Activated CD4-positive, alpha-beta T cell treated with anti-CD3 and anti-CD28 coated beads, Interleukin-2, amount 10 ng/mL, durations not matched to agents 24 days and 14 days (primary cell): Measurements from ENCODE around the gene ERCC1. TPM values are rescaled to one million over a fixed set of nuclear protein-coding genes. Genes with fewer than 3 reads are reported as not detected.
"Not testable (repeated sequence)": the region's sequence is repeated elsewhere in the genome, so short reads cannot be mapped to it uniquely, and the experiment has no call there.

Experiments used
- DNase-seq: peaks from one replicate; pipeline ENCODE4 v3.0.0; 2022
- H3K27ac Mint-ChIP-seq: one replicate; pipeline ENCODE4 v1.8.0; 2022; ENCODE audit warnings: mild to moderate bottlenecking, mixed read lengths
- H3K27me3 Mint-ChIP-seq: one replicate; pipeline ENCODE4 v1.8.0; 2022; ENCODE audit warnings: mixed read lengths
- H3K36me3 Mint-ChIP-seq: one replicate; pipeline ENCODE4 v1.8.0; 2022; ENCODE audit warnings: low read depth, mild to moderate bottlenecking, mixed read lengths
- H3K4me1 Mint-ChIP-seq: one replicate; pipeline ENCODE4 v1.8.0; 2021; ENCODE audit warnings: mixed read lengths
- H3K4me3 Mint-ChIP-seq: one replicate; pipeline ENCODE4 v1.8.0; 2022; ENCODE audit warnings: mild to moderate bottlenecking, moderate library complexity, mixed read lengths
- H3K9me3 Mint-ChIP-seq: one replicate; pipeline ENCODE4 v1.8.0; 2021; ENCODE audit warnings: mixed read lengths
- intact Hi-C: fragments of 100-400 bp; cut with micrococcal nuclease; formaldehyde crosslinking; loops from one replicate; pipeline ENCODE4 v1.15.1; 2023
- total RNA-seq: library from RNA; stranded (reverse); gene quantifications from 2 replicates; pipeline ENCODE4 v1.2.3, GENCODE V29; 2022

Gene ERCC1
- total RNA-seq, 1 donor from 2014 or later: 123 TPM

DNA sequence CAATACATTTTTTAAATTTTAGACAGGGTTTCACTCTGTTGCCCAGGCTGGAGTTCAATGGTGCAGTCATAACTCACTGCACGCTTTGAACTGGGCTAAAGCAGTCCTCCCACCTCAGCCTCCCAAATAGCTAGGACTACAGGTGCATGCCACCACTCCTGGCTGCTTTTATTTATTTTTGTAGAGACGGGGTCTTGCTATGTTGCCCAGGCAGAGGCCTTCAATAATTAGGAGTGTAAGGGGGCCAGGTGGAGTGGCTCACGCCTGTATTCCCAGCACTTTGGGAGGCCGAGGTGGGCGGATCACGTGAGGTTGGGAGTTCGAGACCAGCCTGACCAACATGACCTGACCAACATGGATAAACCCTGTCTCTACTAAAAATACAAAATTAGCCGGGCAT lies 8.8 kb upstream of the ERCC1 start:
- H3K9me3 Mint-ChIP-seq, H3K4me1 Mint-ChIP-seq, H3K4me3 Mint-ChIP-seq, intact Hi-C loops, H3K36me3 Mint-ChIP-seq, DNase-seq, H3K27ac Mint-ChIP-seq: not testable (repeated sequence)
- H3K27me3 Mint-ChIP-seq: peaks cover 18% of the 10 kb centered on the region

DNA sequence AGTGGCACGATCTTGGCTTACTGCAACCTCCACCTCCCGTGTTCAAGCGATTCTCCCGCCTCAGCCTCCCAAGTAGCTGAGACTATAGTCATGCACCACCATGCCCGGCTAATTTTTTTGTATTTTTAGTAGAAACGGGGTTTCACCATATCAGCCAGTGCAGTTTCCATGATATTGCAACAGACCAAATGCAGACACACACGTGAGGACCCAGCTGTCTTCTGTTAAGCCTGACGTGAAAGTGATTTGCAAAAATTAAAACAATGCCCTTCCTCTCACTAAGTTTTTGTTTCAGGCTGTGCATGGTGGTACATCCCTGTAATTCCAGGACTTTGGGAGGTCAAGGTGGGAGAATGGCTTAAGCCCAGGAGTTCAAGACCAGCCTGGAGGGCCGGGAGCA lies 7.3 kb upstream of the ERCC1 start:
- DNase-seq, H3K9me3 Mint-ChIP-seq, H3K4me3 Mint-ChIP-seq, H3K27ac Mint-ChIP-seq, H3K4me1 Mint-ChIP-seq, intact Hi-C loops, H3K36me3 Mint-ChIP-seq: not testable (repeated sequence)
- peaks cover 19% of the 10 kb centered on the region for H3K27me3 Mint-ChIP-seq

DNA sequence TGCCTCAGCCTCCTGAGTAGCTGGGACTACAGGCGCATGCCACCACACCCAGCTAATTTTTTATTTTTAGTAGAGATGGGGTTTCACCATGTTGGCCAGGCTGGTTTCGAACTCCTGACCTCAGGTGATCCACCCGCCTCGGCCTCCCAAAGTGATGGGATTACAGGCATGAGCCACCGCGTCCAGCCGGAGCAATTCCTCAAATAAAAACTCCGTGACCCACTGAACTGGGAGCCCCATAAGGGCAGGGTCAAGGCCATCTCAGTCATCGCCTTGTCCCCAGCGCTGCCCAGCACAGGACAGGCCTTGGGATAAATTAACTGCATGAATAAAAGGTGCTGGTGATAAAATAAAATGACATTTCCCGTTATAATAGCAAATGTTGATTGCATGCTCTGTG lies 6.2 kb upstream of the ERCC1 start:
- Mint-ChIP-seq H3K4me1 (peaks cover 13% of the 10 kb centered on the region), H3K27me3 (peaks cover 19% of the 10 kb centered on the region)
- H3K9me3 Mint-ChIP-seq, intact Hi-C loops, H3K27ac Mint-ChIP-seq, DNase-seq, H3K4me3 Mint-ChIP-seq, H3K36me3 Mint-ChIP-seq: not testable (repeated sequence)

DNA sequence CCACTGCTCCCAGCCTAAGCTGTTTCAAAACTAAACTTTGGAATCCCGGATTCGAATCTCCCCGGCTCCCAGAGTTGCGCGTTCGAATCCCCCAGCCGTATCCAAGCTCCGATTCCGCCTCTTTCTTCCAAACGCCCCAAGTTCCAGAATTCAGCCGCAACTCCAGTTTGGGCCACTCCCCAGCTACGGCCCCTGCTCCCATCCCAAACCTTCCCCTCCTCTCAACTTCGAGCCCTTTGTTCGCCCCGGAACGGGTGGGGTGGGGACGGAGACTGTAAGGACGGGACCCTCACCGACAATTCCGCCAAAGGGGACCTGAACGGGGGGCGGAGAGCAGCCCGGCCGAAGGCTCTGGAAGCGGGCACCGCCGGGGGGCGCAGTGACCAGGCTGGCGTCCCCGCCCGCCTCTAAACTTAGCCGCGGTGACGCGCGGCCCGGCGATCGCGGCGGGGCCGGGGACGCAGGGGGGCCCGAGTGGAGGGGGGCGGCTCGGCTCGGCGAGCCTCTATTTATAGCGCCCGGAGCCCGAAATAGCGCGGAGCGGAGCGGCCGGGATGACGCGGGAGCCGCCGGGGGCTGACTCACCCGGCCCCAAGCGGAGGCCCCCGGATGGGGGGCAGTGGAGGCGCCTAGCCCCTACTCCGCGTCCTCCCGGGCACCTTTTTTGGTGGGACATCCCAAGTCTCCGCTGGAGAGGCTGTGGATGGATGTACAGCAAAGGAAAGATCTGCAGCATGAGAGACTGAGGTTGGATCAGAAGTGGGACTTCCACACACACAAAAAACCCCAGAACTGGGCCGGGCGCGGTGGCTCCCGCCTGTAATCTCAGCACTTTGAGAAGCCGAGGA lies 4.9 kb upstream of the ERCC1 start:
- H3K36me3 Mint-ChIP-seq: peaks cover 1% of the 10 kb centered on the region
- peak overlapping the region; percentile 81 for H3K4me3 Mint-ChIP-seq
- peaks cover 22% of the 10 kb centered on the region for H3K4me1 Mint-ChIP-seq
- no peak overlapping the region for H3K27ac Mint-ChIP-seq
- intact Hi-C loops: no loop called here
- H3K9me3 Mint-ChIP-seq: no peaks in the 10 kb centered on the region
- H3K27me3 Mint-ChIP-seq: peaks cover 19% of the 10 kb centered on the region
- DNase-seq: peak; percentile 69

DNA sequence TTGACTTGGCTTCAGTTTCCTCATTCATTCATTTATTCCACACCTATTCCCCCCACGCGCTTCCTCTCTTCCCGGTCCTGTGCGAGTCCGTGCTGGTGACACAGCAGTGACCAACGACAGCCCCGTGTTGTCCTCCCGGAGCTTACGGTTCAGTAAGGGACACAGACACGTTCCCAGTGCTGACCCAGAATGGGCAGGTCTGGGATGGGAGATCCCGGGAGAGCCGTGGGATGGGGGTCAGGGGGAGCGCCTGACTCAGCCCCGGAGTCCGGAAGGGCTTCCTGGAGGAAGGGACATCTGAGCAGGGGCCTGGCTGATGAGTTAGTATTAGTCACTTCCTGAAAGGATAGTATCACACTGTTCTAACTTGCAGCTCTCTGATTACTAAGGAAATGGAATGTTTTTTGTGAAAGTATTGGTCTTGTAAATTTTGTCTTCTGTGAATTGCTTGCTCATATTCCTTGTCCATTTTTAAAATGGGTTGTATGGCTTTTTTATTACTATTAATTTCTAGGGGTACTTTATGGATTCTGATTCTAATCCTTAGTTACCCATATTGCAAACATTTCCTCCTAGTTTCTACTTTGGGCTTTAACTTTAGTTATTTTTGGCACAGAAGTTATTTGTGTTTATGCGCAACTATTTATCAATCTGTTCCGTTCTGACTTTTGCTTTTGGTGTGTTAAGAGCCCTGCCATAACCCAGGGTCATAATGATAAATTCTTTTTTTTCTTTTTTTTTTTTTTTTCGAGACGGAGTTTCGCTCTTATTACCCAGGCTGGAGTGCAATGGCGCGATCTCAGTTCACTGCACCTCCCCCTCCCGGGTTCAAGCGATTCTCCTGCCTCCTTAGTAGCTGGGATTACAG lies 708 bp upstream of the ERCC1 start:
- intact Hi-C loops: loop anchor here (5.0 kb wide), 1 partner anchor 218 kb away; no protein-coding TSS in a partner anchor
- DNase-seq: peak; percentile 77
- Mint-ChIP-seq H3K36me3 (peaks cover 23% of the 10 kb centered on the region), H3K27me3 (peaks cover 12% of the 10 kb centered on the region), H3K27ac (peak overlapping the region; percentile 98), H3K4me3 (peak overlapping the region; percentile 100), H3K9me3 (no peaks in the 10 kb centered on the region), H3K4me1 (peaks cover 50% of the 10 kb centered on the region)

DNA sequence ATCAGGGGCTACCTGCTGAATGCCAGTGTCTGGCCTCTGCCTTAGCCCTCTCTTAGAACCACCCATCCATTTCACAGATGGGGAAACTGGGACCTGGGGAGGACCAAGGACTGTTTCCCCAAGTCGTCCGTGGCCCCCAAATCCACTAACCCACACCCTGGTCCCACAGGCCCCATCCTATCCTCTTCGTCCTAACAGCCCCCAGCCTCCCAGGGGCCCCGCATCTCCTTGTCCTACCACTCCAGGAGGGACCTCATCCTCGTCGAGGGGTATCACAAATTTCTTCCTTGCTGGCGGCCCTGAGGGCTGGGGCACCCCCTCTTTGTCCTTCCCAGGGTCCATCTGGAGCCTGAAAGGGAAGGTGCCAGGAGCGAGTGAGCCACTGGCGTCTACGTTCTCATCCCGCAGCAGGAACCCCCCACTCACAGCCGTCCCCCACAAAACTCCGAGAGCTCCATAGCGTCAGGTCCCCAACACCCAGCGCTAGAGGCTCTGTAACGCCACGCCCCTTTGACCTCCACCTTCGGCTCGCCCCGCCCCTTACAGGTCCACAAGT lies 606 bp downstream of the ERCC1 start:
- peaks cover 30% of the 10 kb centered on the region for H3K36me3 Mint-ChIP-seq
- peak overlapping the region; percentile 100 for H3K4me3 Mint-ChIP-seq
- DNase-seq: no peak
- no peaks in the 10 kb centered on the region for H3K9me3 Mint-ChIP-seq
- peaks cover 53% of the 10 kb centered on the region for H3K4me1 Mint-ChIP-seq
- peaks cover 4% of the 10 kb centered on the region for H3K27me3 Mint-ChIP-seq
- intact Hi-C loops: loop anchor here (1.0 to 5.0 kb wide), 2 partner anchors 18 to 219 kb away; partner anchors contain the start of gene PPP1R13L
- peak overlapping the region; percentile 98 for H3K27ac Mint-ChIP-seq

DNA sequence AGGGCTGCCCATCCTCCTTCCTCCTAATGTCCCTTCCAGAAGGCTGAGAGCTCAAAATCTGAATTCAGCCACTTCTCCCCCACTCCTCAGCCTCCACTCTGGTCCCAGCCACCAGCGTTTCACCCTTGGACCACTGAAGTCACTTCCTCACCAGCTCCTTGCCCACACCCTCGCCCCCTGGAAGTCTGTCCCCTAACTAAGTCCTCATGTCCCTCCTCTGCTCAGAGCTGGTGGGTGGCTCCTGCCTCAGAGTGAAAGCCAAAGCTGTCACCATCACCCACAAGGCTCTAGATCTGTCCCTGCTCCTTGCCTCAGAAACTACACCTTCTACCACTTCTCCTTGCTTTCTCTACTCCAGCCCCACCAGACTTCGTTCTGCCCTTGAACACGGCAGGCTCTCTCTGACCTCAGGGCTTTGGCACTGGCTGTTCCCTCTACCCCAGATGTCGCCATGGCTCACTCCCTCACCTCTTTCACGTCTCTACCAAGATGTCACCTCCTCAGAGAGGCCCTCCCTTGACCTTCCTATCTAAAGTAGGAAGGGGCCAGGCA lies 1.7 kb downstream of the ERCC1 start:
- Mint-ChIP-seq H3K4me1 (peaks cover 52% of the 10 kb centered on the region), H3K36me3 (peaks cover 39% of the 10 kb centered on the region), H3K27me3 (no peaks in the 10 kb centered on the region), H3K4me3 (peak overlapping the region; percentile 45), H3K27ac (peak overlapping the region; percentile 59), H3K9me3 (no peaks in the 10 kb centered on the region)
- no peak for DNase-seq
- intact Hi-C loops: loop anchor here (5.0 kb wide), 1 partner anchor 220 kb away; no protein-coding TSS in a partner anchor

DNA sequence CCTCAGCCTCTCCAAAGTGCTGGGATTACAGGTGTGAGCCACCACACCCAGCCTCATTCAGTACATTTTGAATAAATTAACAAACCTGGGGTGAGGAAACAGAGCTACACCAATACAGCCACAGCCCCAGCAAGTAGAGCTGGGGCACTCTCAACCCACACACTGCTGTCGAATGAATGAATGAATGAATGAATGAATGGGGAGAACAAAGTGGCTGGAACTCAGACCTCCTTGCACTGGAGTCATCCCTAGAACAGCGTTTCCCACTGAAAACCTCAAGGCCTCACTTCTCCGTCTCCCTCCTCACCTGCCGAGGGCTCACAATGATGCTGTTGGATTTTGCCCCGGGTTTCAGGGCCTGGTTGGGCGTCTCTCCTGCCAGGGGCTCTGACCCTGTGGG lies 2.8 kb downstream of the ERCC1 start:
- peaks cover 50% of the 10 kb centered on the region for H3K4me1 Mint-ChIP-seq
- H3K27ac Mint-ChIP-seq: peak overlapping the region; percentile 72
- peak overlapping the region; percentile 47 for H3K4me3 Mint-ChIP-seq
- no peak for DNase-seq
- peaks cover 48% of the 10 kb centered on the region for H3K36me3 Mint-ChIP-seq
- no peaks in the 10 kb centered on the region for H3K9me3 Mint-ChIP-seq
- no peaks in the 10 kb centered on the region for H3K27me3 Mint-ChIP-seq
- intact Hi-C loops: loop anchor here (5.0 kb wide), 1 partner anchor 221 kb away; no protein-coding TSS in a partner anchor

DNA sequence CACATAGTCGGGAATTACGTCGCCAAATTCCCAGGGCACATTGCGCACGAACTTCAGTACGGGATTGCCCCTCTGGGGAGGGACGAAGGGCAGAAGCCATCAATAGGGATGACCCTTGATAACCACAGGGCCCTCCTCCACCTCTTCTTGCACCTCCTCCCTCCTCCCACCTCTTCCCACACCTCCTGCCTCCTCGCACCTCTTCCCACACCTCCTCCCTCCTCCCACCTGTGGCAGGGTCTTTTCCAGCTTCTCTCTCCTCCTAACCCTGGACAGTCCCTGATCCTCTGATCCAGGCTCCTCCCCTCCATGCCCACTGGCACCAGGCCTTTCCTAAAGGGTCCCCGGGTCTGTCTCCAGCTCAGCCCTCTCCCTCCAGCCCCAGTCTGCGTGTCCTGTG lies 3.4 kb downstream of the ERCC1 start:
- Mint-ChIP-seq H3K4me1 (peaks cover 46% of the 10 kb centered on the region), H3K27me3 (no peaks in the 10 kb centered on the region), H3K27ac (peak overlapping the region; percentile 9), H3K36me3 (peaks cover 52% of the 10 kb centered on the region), H3K9me3 (no peaks in the 10 kb centered on the region), H3K4me3 (peak overlapping the region; percentile 18)
- intact Hi-C loops: loop anchor here (5.0 kb wide), 1 partner anchor 222 kb away; no protein-coding TSS in a partner anchor
- no peak for DNase-seq

DNA sequence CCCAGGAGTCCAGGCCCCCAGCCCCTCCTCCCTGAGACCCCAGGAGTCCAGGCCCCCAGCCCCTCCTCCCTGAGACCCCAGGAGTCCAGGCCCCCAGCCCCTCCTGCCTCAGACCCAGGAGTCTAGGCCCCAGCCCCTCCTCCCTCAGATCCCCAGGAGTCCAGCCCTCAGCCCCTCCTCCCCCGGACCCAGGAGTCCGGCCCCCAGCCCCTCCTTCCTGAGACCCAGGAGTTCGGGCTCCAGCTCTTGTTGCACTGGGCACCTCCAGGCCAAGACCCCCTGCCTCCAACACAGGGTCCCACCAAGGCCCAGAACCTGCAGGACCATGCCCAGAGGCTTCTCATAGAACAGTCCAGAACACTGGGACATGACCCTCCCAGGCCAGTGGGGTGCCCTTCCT lies 3.8 kb downstream of the ERCC1 start:
- H3K27ac Mint-ChIP-seq: no peak overlapping the region
- no peak for DNase-seq
- H3K4me1 Mint-ChIP-seq: peaks cover 46% of the 10 kb centered on the region
- H3K36me3 Mint-ChIP-seq: peaks cover 52% of the 10 kb centered on the region
- intact Hi-C loops: loop anchor here (5.0 kb wide), 1 partner anchor 222 kb away; no protein-coding TSS in a partner anchor
- peak overlapping the region; percentile 56 for H3K4me3 Mint-ChIP-seq
- no peaks in the 10 kb centered on the region for H3K27me3 Mint-ChIP-seq
- no peaks in the 10 kb centered on the region for H3K9me3 Mint-ChIP-seq

DNA sequence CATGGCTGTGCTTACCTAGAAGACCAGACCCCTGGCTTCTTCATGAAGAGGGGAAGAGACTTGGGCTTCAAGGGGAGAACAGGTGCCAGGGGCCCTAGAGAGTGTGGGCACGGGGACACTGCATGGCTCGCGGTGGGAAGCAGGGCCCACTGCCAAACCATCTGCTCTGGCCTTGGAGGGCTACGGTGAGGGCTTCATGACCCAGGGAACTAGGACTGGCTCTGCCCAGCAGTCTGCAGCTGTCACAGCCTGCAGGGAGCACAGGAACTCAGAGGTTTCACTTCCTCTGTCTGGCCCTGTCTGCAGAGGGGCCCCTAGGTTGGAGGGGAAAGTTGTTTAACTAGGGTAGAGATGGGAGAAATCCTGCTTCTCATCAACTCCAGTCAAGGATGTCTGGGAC lies 4.3 kb downstream of the ERCC1 start:
- intact Hi-C loops: no loop called here
- peak; percentile 75 for DNase-seq

DNA sequence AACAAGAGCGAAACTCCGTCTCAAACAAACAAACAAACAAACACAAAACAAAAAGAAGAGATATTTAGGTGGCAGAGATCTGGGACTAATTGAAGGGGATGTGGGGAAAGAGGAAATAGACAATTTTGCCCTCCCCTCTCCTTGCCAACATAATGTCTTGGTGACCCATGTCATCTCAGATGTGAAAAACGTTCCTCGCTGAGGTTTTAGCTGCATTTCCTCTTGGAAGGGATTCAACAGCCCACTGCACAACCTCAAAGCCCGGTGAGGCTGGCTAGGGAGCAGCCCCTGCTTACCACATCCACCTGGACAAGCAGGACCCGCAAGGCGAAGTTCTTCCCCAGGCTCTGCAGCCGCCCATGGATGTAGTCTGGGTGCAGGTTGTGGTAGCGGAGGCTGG lies 4.9 kb downstream of the ERCC1 start:
- no peak for DNase-seq
- no peaks in the 10 kb centered on the region for H3K27me3 Mint-ChIP-seq
- no peak overlapping the region for H3K27ac Mint-ChIP-seq
- peaks cover 38% of the 10 kb centered on the region for H3K4me1 Mint-ChIP-seq
- intact Hi-C loops: no loop called here
- H3K4me3 Mint-ChIP-seq: peak overlapping the region; percentile 56
- H3K36me3 Mint-ChIP-seq: peaks cover 62% of the 10 kb centered on the region
- H3K9me3 Mint-ChIP-seq: no peaks in the 10 kb centered on the region

More for the DNA sequence above, 4.3 kb downstream of the ERCC1 start:
- H3K9me3 Mint-ChIP-seq: no peaks in the 10 kb centered on the region
- peaks cover 43% of the 10 kb centered on the region for H3K4me1 Mint-ChIP-seq
- H3K27me3 Mint-ChIP-seq: no peaks in the 10 kb centered on the region
- peak overlapping the region; percentile 56 for H3K4me3 Mint-ChIP-seq
- H3K36me3 Mint-ChIP-seq: peaks cover 57% of the 10 kb centered on the region
- H3K27ac Mint-ChIP-seq: peak overlapping the region; percentile 53

DNA sequence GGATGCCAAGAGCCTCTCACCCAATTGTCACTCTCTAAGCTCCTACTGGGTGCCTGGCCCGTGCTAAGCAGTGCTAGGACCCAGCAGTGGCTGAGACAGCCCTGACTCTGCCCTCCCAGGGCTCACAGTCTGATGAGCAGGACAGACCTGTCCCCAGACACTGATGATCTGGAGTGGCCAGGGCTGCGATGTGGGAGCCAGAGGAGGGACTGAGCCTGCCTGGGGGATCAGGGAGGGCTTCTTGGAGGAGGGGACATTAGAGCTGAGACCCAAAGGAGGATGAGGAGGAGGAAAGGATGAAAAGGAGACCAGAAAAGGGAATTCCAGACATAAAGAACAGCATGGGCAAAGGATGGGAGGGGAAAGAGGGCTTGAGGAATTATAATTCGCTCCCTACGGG lies 6.6 kb downstream of the ERCC1 start:
- intact Hi-C loops: no loop called here
- no peak for DNase-seq
- no peak overlapping the region for H3K27ac Mint-ChIP-seq
- H3K9me3 Mint-ChIP-seq: no peaks in the 10 kb centered on the region
- peaks cover 65% of the 10 kb centered on the region for H3K36me3 Mint-ChIP-seq
- peaks cover 25% of the 10 kb centered on the region for H3K4me1 Mint-ChIP-seq
- H3K27me3 Mint-ChIP-seq: no peaks in the 10 kb centered on the region
- H3K4me3 Mint-ChIP-seq: no peak overlapping the region
